Gastroesophageal sphincter (tissue), 4 donors: Measurements from ENCODE around the gene PDE8B. TPM values are rescaled to one million over a fixed set of nuclear protein-coding genes. Genes with fewer than 3 reads are reported as not detected.
A peak's percentile ranks its signal among the peaks of the same experiment; 100 is the strongest.

ENCODE experiments used
- ATAC-seq: fragments of 150-250 bp; one replicate; pipeline ENCODE4 v1.9.1; 2016; ENCODE audit warnings: mild to moderate bottlenecking, moderate library complexity
- H3K27ac ChIP-seq, 4 donors: fragments of 200-600 bp; sonication (generic) in 3 of 4; 1 replicate in 3 of 4; 2 replicates in 1 of 4; pipeline ENCODE4 v1.5.1; 2016 to 2019
- H3K27me3 ChIP-seq: fragments of 200-600 bp; sonication (generic); one replicate; pipeline ENCODE4 v1.5.1; 2019
- H3K36me3 ChIP-seq, 2 donors: fragments of 200-600 bp; sonication (generic); one replicate each; pipeline ENCODE4 v1.5.1; 2019; ENCODE audit warnings: control low read depth in 1 of 2
- H3K4me1 ChIP-seq, 3 donors: fragments of 200-600 bp; sonication (generic); 1 replicate in 2 of 3; 2 replicates in 1 of 3; pipeline ENCODE4 v1.5.1; 2016 to 2019; ENCODE audit warnings: control low read depth in 2 of 3
- H3K4me3 ChIP-seq, 2 donors: fragments of 200-600 bp; sonication (generic); one replicate each; pipeline ENCODE4 v1.5.1; 2019; ENCODE audit warnings: mild to moderate bottlenecking in 1 of 2, moderate library complexity in 1 of 2
- H3K9me3 ChIP-seq, 3 donors: fragments of 200-600 bp; sonication (generic); one replicate each; pipeline ENCODE4 v1.5.1; 2017 to 2019; ENCODE audit warnings: control low read depth in 2 of 3
- EP300 ChIP-seq: sonication (generic); formaldehyde crosslinking; IDR thresholded peaks from one replicate; pipeline ENCODE4 v1.6.1; 2017; ENCODE audit warnings: antibody characterized with exemption, mild to moderate bottlenecking
- POLR2A ChIP-seq, 2 donors: fragments of 450-650 bp; IDR thresholded peaks; one replicate each; pipeline ENCODE4 v1.6.1; 2017; ENCODE audit warnings: antibody characterized with exemption in 2 of 2, mild to moderate bottlenecking in 2 of 2, moderate library complexity in 1 of 2
- POLR2AphosphoS5 ChIP-seq: sonication (generic); formaldehyde crosslinking; IDR thresholded peaks from one replicate; pipeline ENCODE4 v1.6.1; 2017; ENCODE audit warnings: antibody characterized with exemption
- WGBS, 2 donors: methylation state at CpG; one replicate each; pipeline ENCODE4 v1.1.5; 2018; ENCODE audit warnings: low coverage in 1 of 2; 5-methylcytosine and 5-hydroxymethylcytosine counted together
- total RNA-seq, 4 donors: library from RNA; depleted of rRNA; stranded (reverse); fragments of >200 nt; gene quantifications; one replicate each; pipeline ENCODE4 v1.1.0, GENCODE V29; 2016
- TF ChIP-seq, protein P1 (sequence below), 4 experiments: fragments of 200-600 bp in 2 of 4; fragments of 450-650 bp in 2 of 4; sonication (generic) in 1 of 4; IDR thresholded peaks; one replicate each; pipeline ENCODE4 v1.5.1; 2017 to 2019; ENCODE audit warnings: antibody characterized with exemption in 4 of 4, mild to moderate bottlenecking in 2 of 4, moderate library complexity in 2 of 4

The PDE8B gene, protein sequence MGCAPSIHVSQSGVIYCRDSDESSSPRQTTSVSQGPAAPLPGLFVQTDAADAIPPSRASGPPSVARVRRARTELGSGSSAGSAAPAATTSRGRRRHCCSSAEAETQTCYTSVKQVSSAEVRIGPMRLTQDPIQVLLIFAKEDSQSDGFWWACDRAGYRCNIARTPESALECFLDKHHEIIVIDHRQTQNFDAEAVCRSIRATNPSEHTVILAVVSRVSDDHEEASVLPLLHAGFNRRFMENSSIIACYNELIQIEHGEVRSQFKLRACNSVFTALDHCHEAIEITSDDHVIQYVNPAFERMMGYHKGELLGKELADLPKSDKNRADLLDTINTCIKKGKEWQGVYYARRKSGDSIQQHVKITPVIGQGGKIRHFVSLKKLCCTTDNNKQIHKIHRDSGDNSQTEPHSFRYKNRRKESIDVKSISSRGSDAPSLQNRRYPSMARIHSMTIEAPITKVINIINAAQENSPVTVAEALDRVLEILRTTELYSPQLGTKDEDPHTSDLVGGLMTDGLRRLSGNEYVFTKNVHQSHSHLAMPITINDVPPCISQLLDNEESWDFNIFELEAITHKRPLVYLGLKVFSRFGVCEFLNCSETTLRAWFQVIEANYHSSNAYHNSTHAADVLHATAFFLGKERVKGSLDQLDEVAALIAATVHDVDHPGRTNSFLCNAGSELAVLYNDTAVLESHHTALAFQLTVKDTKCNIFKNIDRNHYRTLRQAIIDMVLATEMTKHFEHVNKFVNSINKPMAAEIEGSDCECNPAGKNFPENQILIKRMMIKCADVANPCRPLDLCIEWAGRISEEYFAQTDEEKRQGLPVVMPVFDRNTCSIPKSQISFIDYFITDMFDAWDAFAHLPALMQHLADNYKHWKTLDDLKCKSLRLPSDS
- 10 to 100 TPM in 1 of 4 donors, 1 to 10 TPM in 2, under 1 TPM in 1; 0.96 to 11.0 (median 2.3) TPM for total RNA-seq

DNA sequence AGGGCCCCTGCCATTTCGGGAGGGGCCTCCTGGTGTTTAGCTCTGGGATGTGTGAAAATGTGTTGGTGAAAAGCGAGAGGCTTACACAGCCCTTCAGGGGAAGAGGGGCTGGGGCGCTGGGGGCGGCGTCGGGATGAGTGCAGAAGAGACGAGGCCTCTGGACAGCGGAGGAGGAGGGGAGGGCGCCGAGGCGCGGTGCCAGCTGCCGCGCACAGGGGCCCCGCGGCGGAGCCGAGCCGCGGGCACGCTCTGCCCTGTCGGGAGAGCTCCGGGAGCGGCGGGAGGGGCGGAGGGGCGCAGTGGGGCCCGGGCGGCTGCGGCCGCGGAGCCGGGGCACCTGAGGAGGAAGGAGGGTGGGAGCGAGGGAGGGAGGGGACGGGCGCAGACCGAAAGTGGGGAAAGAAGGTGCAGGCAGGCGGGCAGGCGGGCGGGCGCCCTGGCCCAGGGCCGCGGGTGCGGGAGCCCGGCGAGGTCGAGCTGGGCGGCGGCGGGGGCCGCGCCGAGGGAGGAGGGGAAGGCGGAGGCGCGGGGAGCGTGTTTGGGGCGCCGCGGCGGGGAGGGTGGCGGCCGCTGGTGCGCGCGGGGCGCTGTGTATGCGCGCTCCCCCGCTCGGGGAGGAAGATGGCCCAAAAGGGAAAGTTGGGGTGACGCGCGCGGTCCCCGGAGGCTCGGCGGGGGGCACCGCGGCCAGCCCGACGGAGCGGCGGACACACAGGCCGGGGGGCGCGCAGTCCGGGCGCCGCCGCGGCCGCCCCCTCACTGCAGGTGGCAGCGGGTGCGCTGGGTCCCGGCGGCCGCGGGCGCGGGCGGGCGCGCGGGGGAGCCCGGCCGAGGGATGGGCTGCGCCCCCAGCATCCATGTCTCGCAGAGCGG is at the start of gene PDE8B:
Gene PDE8B, plus strand, starts transcription at position 590 of the 873 bp plus-strand sequence. Its CDS starts 246 bp downstream, at position 836.
- ATAC-seq, result peak; percentile 34
- no peak for TF ChIP-seq POLR2AphosphoS5
- TF ChIP-seq, protein P1, sequence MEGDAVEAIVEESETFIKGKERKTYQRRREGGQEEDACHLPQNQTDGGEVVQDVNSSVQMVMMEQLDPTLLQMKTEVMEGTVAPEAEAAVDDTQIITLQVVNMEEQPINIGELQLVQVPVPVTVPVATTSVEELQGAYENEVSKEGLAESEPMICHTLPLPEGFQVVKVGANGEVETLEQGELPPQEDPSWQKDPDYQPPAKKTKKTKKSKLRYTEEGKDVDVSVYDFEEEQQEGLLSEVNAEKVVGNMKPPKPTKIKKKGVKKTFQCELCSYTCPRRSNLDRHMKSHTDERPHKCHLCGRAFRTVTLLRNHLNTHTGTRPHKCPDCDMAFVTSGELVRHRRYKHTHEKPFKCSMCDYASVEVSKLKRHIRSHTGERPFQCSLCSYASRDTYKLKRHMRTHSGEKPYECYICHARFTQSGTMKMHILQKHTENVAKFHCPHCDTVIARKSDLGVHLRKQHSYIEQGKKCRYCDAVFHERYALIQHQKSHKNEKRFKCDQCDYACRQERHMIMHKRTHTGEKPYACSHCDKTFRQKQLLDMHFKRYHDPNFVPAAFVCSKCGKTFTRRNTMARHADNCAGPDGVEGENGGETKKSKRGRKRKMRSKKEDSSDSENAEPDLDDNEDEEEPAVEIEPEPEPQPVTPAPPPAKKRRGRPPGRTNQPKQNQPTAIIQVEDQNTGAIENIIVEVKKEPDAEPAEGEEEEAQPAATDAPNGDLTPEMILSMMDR (IDR thresholded peaks at IDR 0.05), result no peak
- H3K27me3 ChIP-seq, result peaks cover 40% of the 10 kb centered on the region
- no peaks in the 10 kb centered on the region for H3K9me3 ChIP-seq
- no peaks in the 10 kb centered on the region for H3K36me3 ChIP-seq
- 1 to 13% methylated on average over 3 to 11 of the region's 110 CpGs for WGBS, 2 donors
- peak within 1 kb of the TSS; percentile 31 to 69 for H3K4me3 ChIP-seq
- no peak within 1 kb of the TSS for H3K27ac ChIP-seq
- H3K4me1 ChIP-seq, result peaks cover 3 to 11% (median 8%) of the 10 kb centered on the region in 3 donors

DNA sequence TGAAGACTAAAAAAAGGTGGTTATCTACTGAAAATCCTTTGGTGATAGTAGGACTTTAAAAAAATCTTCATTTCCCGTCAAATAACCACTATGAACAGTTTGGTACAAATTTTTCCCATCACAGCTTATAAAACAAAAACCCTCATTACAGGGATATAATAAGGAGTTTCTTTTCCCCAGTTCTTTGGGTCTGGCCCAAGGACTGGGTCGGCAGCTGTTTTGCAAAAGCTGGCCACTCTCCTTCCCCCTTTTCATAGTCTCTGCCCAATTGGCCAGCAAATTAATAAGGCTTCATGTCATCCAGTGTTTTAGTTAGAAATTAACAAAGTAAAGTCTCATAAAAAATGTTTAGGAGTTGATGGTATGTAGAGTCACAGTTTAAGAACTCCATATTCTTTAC is 47.0 kb upstream of the PDE8B start:
- no peak for ATAC-seq
- Histone ChIP-seq H3K4me3 (no peak overlapping the region), H3K27ac (no peak overlapping the region), H3K9me3 (no peaks in the 10 kb centered on the region), H3K4me1 (peaks cover 0 to 12% (median 5%) of the 10 kb centered on the region in 3 donors), H3K36me3 (no peaks in the 10 kb centered on the region), H3K27me3 (no peaks in the 10 kb centered on the region)
- no peak for TF ChIP-seq POLR2AphosphoS5
- TF ChIP-seq POLR2A (IDR thresholded peaks at IDR 0.05), result no peak
- TF ChIP-seq, protein P1 (IDR thresholded peaks at IDR 0.05), result no peak
- no peak for TF ChIP-seq EP300
- 65 to 75% methylated on average over 2 of the region's 2 CpGs for WGBS, 2 donors

DNA sequence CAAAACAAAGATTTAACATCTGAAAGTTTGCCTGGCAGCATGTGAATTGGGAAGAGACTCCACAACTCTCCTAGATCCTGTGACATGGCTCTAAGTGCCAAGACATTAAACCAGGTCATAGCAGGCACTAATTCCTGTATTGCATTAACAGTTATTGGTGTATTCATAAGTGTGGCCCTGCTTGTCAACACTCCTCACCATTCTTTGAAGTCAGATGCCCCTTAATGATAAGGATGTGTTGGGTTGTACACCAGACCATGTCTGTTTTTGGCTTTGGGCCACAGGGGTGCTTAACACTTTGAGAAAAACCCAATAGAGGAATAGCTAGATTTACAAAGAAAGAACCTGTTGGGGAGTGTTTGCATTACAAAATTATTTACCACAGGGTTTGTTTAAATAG is 43.4 kb upstream of the PDE8B start:
- Histone ChIP-seq H3K36me3 (no peaks in the 10 kb centered on the region), H3K4me3 (no peak overlapping the region), H3K4me1 (peaks cover 0 to 18% (median 7%) of the 10 kb centered on the region in 3 donors), H3K27ac (peak overlapping the region in 1 of 4 donors; percentile 61), H3K9me3 (no peaks in the 10 kb centered on the region), H3K27me3 (no peaks in the 10 kb centered on the region)
- TF ChIP-seq POLR2A (IDR thresholded peaks at IDR 0.05) (no peak), POLR2AphosphoS5 (no peak), EP300 (no peak)
- TF ChIP-seq, protein P1 (IDR thresholded peaks at IDR 0.05), result no peak
- no peak for ATAC-seq

DNA sequence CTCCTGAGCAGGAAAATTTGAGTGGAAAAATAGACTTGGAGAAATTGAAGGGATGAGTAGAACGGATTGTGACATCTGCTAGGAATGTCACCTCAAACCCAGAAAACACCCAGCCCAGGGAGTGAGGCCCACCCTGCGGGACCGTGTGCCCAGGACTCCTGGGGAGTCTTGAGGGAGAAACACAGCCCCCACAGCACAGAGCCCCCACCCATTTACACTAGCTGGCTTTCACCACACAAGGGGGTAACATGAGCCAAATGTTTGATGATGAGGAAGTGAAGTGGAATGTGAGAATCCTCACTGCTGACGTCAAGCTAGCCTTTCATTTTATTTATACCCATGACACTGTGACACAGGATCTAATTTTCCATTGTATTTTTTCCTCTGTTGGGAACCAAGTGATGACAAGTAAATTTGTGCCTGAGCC is 42.8 kb upstream of the PDE8B start:
- ATAC-seq, result peak; percentile 68
- WGBS, 2 donors, result 31 to 34% methylated on average over 3 to 4 of the region's 4 CpGs
- Histone ChIP-seq H3K27me3 (no peaks in the 10 kb centered on the region), H3K9me3 (no peaks in the 10 kb centered on the region), H3K4me3 (no peak overlapping the region), H3K4me1 (peaks cover 0 to 18% (median 7%) of the 10 kb centered on the region in 3 donors), H3K27ac (peak overlapping the region in 3 of 4 donors; percentile 49 to 61 (median 58)), H3K36me3 (no peaks in the 10 kb centered on the region)
- TF ChIP-seq POLR2AphosphoS5, result no peak
- TF ChIP-seq EP300, result no peak
- TF ChIP-seq, protein P1 (IDR thresholded peaks at IDR 0.05), result no peak
- no peak for TF ChIP-seq POLR2A (IDR thresholded peaks at IDR 0.05)
